Mesodermal cell (in vitro differentiated cells): ENCODE measurements around the gene TM9SF1.

Source experiments
- H3K27ac ChIP-seq: 2 replicates; pipeline ENCODE4 v1.7.0; 2013; ENCODE audit warnings: mild to moderate bottlenecking, low read depth, low read length, moderate library complexity; ENCODE audit not compliant: severe bottlenecking
- H3K36me3 ChIP-seq: 2 replicates; pipeline ENCODE4 v1.7.1; 2013; ENCODE audit warnings: mild to moderate bottlenecking, low read length, moderate library complexity; ENCODE audit not compliant: control insufficient read depth, insufficient read depth
- H3K4me1 ChIP-seq: one replicate; pipeline ENCODE4 v1.7.1; 2013; ENCODE audit warnings: mild to moderate bottlenecking, low read length; ENCODE audit not compliant: insufficient read depth, control insufficient read depth, poor library complexity, severe bottlenecking
- H3K4me3 ChIP-seq: 2 replicates; pipeline ENCODE4 v1.7.0; 2013; ENCODE audit warnings: low read length, control low read depth, mild to moderate bottlenecking; ENCODE audit not compliant: insufficient read depth, poor library complexity, severe bottlenecking; ENCODE audit errors: extremely low read depth
- H3K9me3 ChIP-seq: 2 replicates; pipeline ENCODE4 v1.7.1; 2013; ENCODE audit warnings: mild to moderate bottlenecking, low read length, moderate library complexity; ENCODE audit not compliant: control insufficient read depth
- WGBS, 2 experiments: methylation state at CpG; one replicate each; pipeline ENCODE4 v1.1.5; 2013; ENCODE audit warnings: missing lambda C conversion rate in 2 of 2; ENCODE audit not compliant: insufficient coverage in 2 of 2; 5-methylcytosine and 5-hydroxymethylcytosine counted together

TM9SF1 gene

DNA sequence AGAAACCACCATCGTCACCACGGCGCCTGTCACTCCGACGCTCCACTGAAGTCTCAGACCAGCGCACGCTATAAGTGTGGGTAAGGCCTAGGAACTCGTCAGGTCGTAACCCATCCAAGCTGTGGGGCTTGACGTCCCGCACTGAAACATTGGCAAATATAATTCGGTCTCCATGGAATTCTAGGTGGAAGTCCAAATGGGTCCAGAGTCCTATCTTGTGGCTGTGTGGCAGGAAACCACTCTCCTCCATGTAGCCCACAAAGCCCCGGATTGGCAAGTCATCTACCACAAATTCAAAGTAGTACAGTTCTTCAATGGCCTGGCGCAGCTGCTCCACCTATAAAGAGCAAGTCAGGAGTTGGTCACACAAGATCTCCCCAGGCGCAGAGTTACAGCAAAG is 2.3 kb downstream of the TM9SF1 start:
- 95 to 97% methylated on average over 12 to 14 of the region's 15 CpGs for WGBS, 2 experiments

DNA sequence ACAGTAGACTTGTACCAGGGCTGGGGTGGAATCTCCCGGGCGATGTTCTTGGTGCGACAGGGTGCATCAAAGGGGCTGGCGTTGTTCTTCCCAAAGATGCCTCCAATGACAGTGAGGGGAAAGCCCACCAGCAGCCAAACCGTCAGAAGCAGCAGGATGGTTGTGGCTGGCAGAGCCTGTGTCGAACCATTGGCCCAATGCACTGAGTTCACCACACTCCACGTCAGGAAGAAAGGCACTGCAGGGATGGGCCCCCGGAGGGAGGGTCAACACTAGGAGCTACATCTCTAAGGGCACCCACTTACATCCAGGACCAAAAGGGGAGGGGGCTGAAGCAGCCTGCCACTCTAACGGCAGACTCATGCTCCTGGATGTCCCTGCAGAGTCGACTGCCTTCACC is 4.8 kb downstream of the TM9SF1 start:
- H3K36me3 ChIP-seq: peaks cover 56% of the 10 kb centered on the region
- WGBS, 2 experiments: 93 to 96% methylated on average over 8 of the region's 10 CpGs
- H3K27ac ChIP-seq: no peak overlapping the region
- H3K4me3 ChIP-seq: no peak overlapping the region
- peaks cover 11% of the 10 kb centered on the region for H3K4me1 ChIP-seq
- H3K9me3 ChIP-seq: no peaks in the 10 kb centered on the region

More for the DNA sequence above, 2.3 kb downstream of the TM9SF1 start:
- Histone ChIP-seq H3K9me3 (no peaks in the 10 kb centered on the region), H3K4me1 (peaks cover 4% of the 10 kb centered on the region), H3K27ac (no peak overlapping the region), H3K4me3 (no peak overlapping the region), H3K36me3 (peaks cover 34% of the 10 kb centered on the region)

DNA sequence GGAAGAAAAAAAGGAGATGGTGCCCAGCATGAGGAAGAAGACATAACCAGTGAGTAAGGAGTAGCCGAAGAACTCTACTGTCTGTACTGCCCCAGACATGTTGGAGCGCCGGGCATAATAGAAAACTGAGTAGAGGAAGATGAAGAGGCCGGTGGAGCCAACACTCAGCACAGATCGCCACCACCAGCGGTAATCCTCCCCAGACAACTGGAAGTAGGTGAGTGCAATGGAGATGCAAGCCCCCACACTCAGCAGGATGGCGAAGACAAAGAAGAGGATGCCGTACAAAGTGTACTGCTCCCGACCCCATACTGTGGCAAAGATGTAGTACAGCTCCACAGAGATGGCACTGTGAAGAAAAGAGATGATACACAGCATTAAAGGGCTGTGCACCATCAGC is 5.8 kb downstream of the TM9SF1 start:
- 90 to 96% methylated on average over 6 to 9 of the region's 9 CpGs for WGBS, 2 experiments
- Histone ChIP-seq H3K36me3 (peaks cover 66% of the 10 kb centered on the region), H3K4me1 (peaks cover 11% of the 10 kb centered on the region), H3K9me3 (no peaks in the 10 kb centered on the region), H3K4me3 (no peak overlapping the region), H3K27ac (no peak overlapping the region)

DNA sequence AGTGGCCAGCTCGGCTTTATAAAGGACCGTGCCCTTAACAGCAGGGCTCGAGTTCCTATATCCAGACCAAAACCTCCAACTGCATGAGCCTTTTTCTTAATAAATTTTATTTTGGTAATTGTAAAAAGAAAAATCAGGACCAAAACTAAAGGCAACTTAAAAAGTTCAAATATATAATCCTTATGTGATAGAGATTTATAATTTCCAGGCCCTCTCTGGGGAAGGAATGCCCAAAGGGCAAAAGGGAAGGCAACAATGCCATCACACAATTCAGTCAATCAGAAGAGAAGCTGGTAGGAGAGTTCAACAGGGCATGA is 6.2 kb downstream of the TM9SF1 start:
- peaks cover 68% of the 10 kb centered on the region for H3K36me3 ChIP-seq
- peak overlapping the region; percentile 67 for H3K4me3 ChIP-seq
- peaks cover 9% of the 10 kb centered on the region for H3K4me1 ChIP-seq
- H3K9me3 ChIP-seq: no peaks in the 10 kb centered on the region
- WGBS, 2 experiments: 0% methylated on average over 2 of the region's 3 CpGs; no CpG with 5 or more reads in 1 of the 2 experiments
- H3K27ac ChIP-seq: no peak overlapping the region

DNA sequence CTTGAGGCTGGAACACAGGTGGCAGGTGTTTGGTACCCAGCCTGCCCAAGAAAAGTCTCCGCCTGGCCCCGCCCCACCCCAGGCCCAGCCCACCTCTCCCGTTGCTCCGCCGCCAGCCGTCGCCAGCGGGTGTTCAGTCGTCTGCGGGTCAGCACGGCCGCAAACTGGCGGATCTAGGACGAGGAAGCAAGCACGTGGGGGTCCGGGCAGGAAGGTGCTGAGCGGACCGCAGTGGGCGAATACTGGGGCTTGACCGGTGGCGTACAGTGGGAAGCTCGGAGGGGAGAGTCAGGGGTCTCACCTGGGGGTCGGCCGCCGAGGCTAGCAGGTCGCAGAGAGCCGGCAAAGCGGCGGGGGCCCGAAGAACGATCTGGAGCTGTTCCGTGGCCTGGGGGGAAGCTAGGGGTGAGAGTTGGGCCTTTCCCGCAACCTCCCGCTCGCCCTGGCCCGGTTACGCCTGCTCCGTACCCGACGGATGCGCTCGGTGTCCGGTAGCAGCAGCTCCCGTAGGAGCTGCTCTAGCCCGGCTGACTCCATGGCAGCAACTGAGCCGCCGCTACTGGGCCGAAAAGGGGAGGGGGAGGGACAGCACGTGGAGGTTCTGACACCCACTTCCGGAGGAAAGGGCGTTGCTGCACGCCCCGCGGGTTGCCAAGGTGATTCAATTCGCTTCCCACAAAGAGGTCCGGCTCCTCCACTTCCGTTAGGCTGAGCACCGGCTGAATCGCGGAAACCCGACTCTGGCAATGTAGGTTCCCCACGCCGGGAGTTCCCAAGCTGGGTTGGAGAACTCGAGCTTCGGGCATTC is 6.8 kb downstream of the TM9SF1 start, which contains the start of gene IPO4:
IPO4 (minus strand) TSS at position 566 of the 808 bp plus-strand sequence; CDS start at position 537, 29 bp downstream.
- Histone ChIP-seq H3K4me1 (peaks cover 8% of the 10 kb centered on the region), H3K27ac (peak within 1 kb of the TSS; percentile 72), H3K9me3 (no peaks in the 10 kb centered on the region), H3K4me3 (peak within 1 kb of the TSS; percentile 67), H3K36me3 (peaks cover 69% of the 10 kb centered on the region)
- WGBS, 2 experiments: 1% methylated on average over 38 to 59 of the region's 65 CpGs

DNA sequence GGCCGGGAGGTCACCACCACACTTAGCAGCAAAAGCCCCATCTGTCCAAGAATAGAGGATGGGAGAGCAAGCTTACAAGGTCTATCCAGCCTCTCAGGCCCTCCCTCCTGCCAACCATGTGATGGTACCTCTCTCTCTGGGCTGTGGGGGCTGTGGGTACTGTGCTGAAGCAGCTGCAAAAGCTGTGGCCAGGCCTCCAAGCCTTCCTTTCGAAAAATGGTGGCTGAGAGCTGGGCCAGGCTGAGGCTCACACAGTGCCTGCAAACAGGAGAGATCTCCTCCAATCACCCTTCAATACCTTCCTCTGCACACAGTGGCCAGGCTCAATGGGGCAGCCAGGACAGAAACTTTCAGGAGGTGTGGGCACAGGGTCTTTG is 7.7 kb downstream of the TM9SF1 start:
- H3K4me3 ChIP-seq: peak overlapping the region; percentile 67
- no peak overlapping the region for H3K27ac ChIP-seq
- peaks cover 69% of the 10 kb centered on the region for H3K36me3 ChIP-seq
- 83% methylated on average over 1 of the region's 2 CpGs; no CpG with 5 or more reads in 1 of the 2 experiments for WGBS, 2 experiments
- H3K4me1 ChIP-seq: peaks cover 8% of the 10 kb centered on the region
- H3K9me3 ChIP-seq: no peaks in the 10 kb centered on the region

DNA sequence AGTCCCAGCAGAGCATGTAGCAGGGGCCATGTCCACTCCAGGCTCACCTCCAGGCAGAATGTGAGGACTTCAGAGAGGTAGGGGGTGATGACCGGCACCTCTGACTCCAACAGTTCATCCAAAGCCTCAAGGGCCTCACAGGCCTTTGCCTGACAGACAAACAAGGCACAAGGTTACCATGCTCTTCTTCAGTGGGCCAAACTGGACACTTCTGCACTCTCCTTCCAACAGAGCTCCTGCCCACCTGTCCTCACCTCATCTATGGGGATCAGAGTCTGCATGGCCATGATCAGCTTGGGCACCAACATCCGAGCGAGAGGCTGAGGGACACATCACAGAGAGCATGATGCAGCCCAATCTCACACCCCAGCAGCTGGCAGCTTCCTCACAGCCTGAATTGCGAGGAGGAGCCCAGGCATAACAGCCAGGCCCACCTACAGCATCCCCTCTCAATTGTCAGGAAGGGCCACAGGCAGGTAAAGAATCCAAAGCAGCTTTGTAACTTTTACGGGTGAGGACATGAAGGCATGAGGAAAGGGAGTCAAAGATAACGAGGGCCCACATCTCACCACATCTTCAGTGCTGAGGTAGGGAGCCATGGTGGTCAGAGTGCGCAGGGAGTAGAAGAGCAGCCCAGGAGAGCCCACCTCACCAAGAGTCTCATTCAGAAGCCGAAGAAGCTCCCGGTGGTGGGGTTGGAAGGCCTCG is 8.3 kb downstream of the TM9SF1 start:
- no peaks in the 10 kb centered on the region for H3K9me3 ChIP-seq
- H3K4me3 ChIP-seq: peak overlapping the region; percentile 67
- no peak overlapping the region for H3K27ac ChIP-seq
- H3K4me1 ChIP-seq: peaks cover 8% of the 10 kb centered on the region
- 100% methylated on average over 4 to 7 of the region's 10 CpGs for WGBS, 2 experiments
- peaks cover 68% of the 10 kb centered on the region for H3K36me3 ChIP-seq

DNA sequence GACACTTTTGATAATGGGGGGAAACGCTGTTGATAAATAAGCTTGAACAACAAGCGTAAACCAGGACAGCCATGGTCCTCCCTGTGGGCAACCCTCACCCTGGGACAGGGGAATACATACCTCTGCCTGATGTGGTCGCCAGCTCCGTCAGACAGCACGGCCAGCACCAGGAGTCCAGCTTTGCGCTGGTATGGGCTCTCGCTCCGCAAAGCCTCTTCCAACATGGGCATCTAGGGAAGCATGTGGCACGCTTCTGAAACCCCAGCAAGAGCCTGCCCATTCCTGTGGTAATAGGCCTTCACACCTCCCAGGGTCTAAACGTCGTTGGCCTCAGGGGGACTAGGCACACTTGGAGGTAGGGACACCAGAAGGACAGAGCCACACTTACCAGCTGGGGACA is 9.5 kb downstream of the TM9SF1 start:
- Histone ChIP-seq H3K27ac (no peak overlapping the region), H3K4me3 (no peak overlapping the region), H3K9me3 (no peaks in the 10 kb centered on the region), H3K4me1 (peaks cover 8% of the 10 kb centered on the region), H3K36me3 (peaks cover 65% of the 10 kb centered on the region)
- WGBS, 2 experiments: 95 to 96% methylated on average over 10 to 11 of the region's 11 CpGs

DNA sequence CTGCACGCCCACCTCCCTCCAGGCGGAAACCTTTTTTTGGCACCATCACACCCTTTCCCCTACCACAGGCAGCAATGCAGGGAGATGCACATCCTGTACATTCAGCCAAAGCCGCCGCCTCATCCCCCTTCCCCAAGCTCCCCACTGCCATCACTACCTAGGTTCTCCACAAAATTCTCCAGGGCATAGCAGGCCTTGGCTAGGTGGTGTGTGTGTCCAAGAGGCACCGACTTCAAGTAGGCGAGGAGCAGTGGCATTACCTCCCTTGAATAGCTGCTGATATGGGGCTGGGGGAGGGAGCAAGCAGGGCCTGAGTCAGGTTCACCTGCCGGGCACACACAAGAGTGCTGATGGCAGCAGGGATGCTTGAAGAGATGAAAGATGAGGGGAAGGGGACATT is 10.2 kb downstream of the TM9SF1 start:
- H3K36me3 ChIP-seq: peaks cover 66% of the 10 kb centered on the region
- WGBS, 2 experiments: 96% methylated on average over 5 of the region's 7 CpGs
- H3K4me1 ChIP-seq: peaks cover 8% of the 10 kb centered on the region

DNA sequence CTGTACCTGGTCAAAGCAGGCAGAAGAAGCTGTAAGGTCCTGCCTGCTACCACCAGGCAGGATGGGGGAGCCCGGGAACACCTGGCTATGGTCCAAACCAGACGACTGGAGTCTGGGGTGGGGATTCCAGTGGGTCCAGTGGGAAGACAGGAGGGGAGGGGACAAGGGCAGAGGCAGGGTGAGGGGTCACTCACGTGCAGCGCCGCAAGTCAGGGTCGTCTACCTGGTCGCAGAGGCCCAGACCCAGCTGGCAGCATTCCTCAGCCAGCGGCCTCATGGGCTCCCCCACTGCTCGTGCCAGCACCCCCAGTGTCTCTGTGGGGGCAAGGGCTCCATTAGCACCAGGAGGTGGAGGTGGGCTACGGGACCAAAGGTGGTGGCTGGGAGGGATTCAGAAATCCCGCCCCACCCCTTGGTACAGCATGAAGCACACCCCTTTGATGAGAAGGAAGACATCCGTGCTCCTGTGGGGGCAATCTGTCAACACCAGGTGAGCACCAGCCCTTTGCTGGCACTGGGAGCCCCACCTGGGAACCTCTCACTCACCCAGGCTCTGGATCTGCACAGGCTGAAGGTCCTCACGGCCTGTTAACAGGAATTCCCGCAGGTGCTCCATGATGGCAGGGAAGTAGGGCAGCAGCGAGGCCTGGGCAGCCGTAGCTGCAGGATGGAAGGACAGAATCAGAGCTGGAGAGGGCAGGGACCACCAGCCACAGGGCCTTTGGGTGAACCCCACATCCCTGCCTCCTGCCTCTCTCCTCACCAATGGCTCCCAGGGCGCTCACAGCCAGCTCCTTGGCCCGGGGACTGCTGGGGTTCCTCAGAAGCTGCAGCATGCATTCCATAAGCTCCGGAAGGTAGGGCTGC is 10.9 kb downstream of the TM9SF1 start:
- WGBS, 2 experiments: 97 to 98% methylated on average over 11 to 19 of the region's 19 CpGs
- no peak overlapping the region for H3K27ac ChIP-seq
- H3K4me3 ChIP-seq: no peak overlapping the region
- H3K4me1 ChIP-seq: peaks cover 8% of the 10 kb centered on the region
- H3K9me3 ChIP-seq: no peaks in the 10 kb centered on the region
- H3K36me3 ChIP-seq: peaks cover 73% of the 10 kb centered on the region

More for the DNA sequence above, 10.2 kb downstream of the TM9SF1 start:
- no peak overlapping the region for H3K4me3 ChIP-seq
- H3K9me3 ChIP-seq: no peaks in the 10 kb centered on the region
- H3K27ac ChIP-seq: no peak overlapping the region
